Mammary microvascular endothelial cell (primary cell): ENCODE data around the gene CAMSAP2. TPM values are rescaled to one million over a fixed set of nuclear protein-coding genes. Genes with fewer than 3 reads are reported as not detected.

Experiments
- total RNA-seq: library from RNA; depleted of rRNA; stranded (reverse); fragments of >200 nt; gene quantifications from 2 replicates; pipeline ENCODE4 v1.2.3, GENCODE V29; 2015

The CAMSAP2 gene
- 14.1 and 15.3 TPM in 2 replicates for total RNA-seq

GRCh38 chr1:200738327-200738948 lies at the start of gene CAMSAP2:
Gene CAMSAP2, plus strand, starts transcription at chr1:200738893. Its CDS starts 935 bp downstream, at chr1:200739828.

DNA sequence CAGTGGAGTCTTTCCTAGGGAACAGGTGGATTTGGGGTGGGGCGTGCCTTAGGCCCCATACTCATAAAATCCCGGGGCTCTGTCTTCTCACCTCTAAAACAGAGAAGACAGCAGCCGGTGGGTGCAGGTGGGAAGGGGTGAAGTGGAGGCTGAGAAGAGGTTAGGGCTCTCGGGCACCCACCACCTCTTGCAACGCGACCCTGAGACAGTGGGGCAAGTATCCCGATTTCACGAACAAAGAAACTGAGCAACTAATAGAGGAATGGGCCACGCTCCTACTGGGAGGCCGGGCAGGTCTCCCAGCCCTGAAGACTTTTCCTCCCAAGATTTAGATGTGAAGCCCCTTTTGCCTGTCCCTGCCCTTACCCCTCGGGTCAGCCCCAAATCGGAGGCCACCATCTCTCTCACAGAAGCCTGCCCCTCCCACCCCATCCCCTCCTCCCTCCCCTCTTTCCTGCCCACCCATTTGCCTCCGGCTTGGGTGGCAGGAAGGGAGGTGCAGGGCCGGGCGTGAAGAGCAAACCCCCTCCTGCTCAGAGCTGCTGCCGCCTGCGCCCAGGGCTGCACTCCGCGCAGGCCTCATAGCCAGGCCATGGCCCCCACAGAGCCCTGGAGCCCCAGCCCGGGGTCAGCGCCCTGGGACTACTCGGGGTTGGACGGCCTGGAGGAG lies 133.9 kb downstream of the CAMSAP2 start, which contains the start of gene GPR25:
GPR25 (plus strand) TSS at position 536 of the 670 bp plus-strand sequence; CDS start at position 593, 57 bp downstream.

GRCh38 chr1:200894712-200895442 lies 156.2 kb downstream of the CAMSAP2 start, which contains the start of gene INAVA:
Gene INAVA, plus strand, starts transcription at chr1:200894900. Its CDS starts 3,501 bp downstream, at chr1:200898401.

Other genes with a start within 250 kb of the CAMSAP2 start
- gene KIF14, start 118.1 kb upstream of the CAMSAP2 start, total RNA-seq: 10.9 and 11.9 TPM in 2 replicates
- gene DDX59, start 69.0 kb upstream of the CAMSAP2 start, total RNA-seq: 12.6 and 14.1 TPM in 2 replicates
- gene GPR25, start 134.1 kb downstream of the CAMSAP2 start, total RNA-seq: not detected in 2 replicates
- gene INAVA, start 156.0 kb downstream of the CAMSAP2 start, total RNA-seq: not detected in 2 replicates